ENCODE measurements around the gene B4GALNT4. TPM values are rescaled to one million over a fixed set of nuclear protein-coding genes. Genes with fewer than 3 reads are reported as not detected.
A peak's percentile ranks its signal among the peaks of the same experiment; 100 is the strongest.

Gene B4GALNT4
- total and polyA plus RNA-seq, 2 of the 13 experiments (the other 11 are each of a cell fraction or from before 2014, with no cell fraction given), result 30.5 to 50.1 TPM

GRCh38 chr11:355581-356458 is 13.5 kb upstream of the B4GALNT4 start (continued):
- no peak for TF ChIP-seq SNAPC4 (CRISPR knock-in tag; IDR thresholded peaks at IDR 0.05)
- 0 out of 2 replicates have a peak, but pooled peaks have one; percentile 38 for TF ChIP-seq ZBTB42 (CRISPR knock-in tag; IDR thresholded peaks at IDR 0.05)
- no peak for TF ChIP-seq PCBP2 (optimal IDR thresholded peaks at IDR 0.05; ENCODE audit: low read depth, low read length, poor library complexity, severe bottlenecking)
- no peak for TF ChIP-seq ZNF446 (CRISPR knock-in tag; IDR thresholded peaks at IDR 0.05)
- peak; percentile 62; the same call in 1 of the 2 replicates for TF ChIP-seq ESRRA (CRISPR knock-in tag; IDR thresholded peaks at IDR 0.05; ENCODE audit: low read depth)
- no peak for TF ChIP-seq SNAI1 (CRISPR knock-in tag; IDR thresholded peaks at IDR 0.05; ENCODE audit: borderline replicate concordance)
- TF ChIP-seq ZNF562 (CRISPR knock-in tag; IDR thresholded peaks at IDR 0.05; ENCODE audit: borderline replicate concordance), result no peak
- TF ChIP-seq, protein P1, sequence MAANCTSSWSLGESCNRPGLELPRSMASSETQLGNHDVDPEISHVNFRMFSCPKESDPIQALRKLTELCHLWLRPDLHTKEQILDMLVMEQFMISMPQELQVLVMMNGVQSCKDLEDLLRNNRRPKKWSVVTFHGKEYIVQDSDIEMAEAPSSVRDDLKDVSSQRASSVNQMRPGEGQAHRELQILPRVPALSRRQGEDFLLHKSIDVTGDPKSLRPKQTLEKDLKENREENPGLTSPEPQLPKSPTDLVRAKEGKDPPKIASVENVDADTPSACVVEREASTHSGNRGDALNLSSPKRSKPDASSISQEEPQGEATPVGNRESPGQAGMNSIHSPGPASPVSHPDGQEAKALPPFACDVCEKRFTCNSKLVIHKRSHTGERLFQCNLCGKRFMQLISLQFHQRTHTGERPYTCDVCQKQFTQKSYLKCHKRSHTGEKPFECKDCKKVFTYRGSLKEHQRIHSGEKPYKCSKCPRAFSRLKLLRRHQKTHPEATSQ (CRISPR knock-in tag; IDR thresholded peaks at IDR 0.05; ENCODE audit: borderline replicate concordance), result no peak
- TF ChIP-seq, protein P2, sequence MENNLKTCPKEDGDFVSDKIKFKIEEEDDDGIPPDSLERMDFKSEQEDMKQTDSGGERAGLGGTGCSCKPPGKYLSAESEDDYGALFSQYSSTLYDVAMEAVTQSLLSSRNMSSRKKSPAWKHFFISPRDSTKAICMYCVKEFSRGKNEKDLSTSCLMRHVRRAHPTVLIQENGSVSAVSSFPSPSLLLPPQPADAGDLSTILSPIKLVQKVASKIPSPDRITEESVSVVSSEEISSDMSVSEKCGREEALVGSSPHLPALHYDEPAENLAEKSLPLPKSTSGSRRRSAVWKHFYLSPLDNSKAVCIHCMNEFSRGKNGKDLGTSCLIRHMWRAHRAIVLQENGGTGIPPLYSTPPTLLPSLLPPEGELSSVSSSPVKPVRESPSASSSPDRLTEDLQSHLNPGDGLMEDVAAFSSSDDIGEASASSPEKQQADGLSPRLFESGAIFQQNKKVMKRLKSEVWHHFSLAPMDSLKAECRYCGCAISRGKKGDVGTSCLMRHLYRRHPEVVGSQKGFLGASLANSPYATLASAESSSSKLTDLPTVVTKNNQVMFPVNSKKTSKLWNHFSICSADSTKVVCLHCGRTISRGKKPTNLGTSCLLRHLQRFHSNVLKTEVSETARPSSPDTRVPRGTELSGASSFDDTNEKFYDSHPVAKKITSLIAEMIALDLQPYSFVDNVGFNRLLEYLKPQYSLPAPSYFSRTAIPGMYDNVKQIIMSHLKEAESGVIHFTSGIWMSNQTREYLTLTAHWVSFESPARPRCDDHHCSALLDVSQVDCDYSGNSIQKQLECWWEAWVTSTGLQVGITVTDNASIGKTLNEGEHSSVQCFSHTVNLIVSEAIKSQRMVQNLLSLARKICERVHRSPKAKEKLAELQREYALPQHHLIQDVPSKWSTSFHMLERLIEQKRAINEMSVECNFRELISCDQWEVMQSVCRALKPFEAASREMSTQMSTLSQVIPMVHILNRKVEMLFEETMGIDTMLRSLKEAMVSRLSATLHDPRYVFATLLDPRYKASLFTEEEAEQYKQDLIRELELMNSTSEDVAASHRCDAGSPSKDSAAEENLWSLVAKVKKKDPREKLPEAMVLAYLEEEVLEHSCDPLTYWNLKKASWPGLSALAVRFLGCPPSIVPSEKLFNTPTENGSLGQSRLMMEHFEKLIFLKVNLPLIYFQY (CRISPR knock-in tag; IDR thresholded peaks at IDR 0.05; ENCODE audit: borderline replicate concordance), result 0 out of 2 replicates have a peak, but pooled peaks have one; percentile 19
- no peak for TF ChIP-seq U2AF2 (IDR thresholded peaks at IDR 0.05; ENCODE audit: low read depth, low read length)
- no peak for TF ChIP-seq NCOA1 (CRISPR knock-in tag; IDR thresholded peaks at IDR 0.05)
- TF ChIP-seq DRAP1 (CRISPR knock-in tag; IDR thresholded peaks at IDR 0.05), result peak; percentile 64; the same call in 1 of the 2 replicates
- TF ChIP-seq, protein P3, sequence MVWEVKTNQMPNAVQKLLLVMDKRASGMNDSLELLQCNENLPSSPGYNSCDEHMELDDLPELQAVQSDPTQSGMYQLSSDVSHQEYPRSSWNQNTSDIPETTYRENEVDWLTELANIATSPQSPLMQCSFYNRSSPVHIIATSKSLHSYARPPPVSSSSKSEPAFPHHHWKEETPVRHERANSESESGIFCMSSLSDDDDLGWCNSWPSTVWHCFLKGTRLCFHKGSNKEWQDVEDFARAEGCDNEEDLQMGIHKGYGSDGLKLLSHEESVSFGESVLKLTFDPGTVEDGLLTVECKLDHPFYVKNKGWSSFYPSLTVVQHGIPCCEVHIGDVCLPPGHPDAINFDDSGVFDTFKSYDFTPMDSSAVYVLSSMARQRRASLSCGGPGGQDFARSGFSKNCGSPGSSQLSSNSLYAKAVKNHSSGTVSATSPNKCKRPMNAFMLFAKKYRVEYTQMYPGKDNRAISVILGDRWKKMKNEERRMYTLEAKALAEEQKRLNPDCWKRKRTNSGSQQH (CRISPR knock-in tag; IDR thresholded peaks at IDR 0.05; ENCODE audit: low read depth), result no peak
- no peak; the same call in 1 of the 2 replicates for TF ChIP-seq ZNF839 (CRISPR knock-in tag; IDR thresholded peaks at IDR 0.05; ENCODE audit: borderline replicate concordance)
